Stimulated activated CD4-positive, alpha-beta T cell treated with anti-CD3 and anti-CD28 coated beads, Interleukin-12 subunit alpha, Interleukin-12 subunit beta, amount 100 ng/mL, for 48 hours (primary cell): ENCODE data around the gene TRDN.
"Not testable (repeated sequence)": the region's sequence is repeated elsewhere in the genome, so short reads cannot be mapped to it uniquely, and the experiment has no call there.

Experiments used
- DNase-seq, 3 donors: peaks; one replicate each; pipeline ENCODE4 v3.0.0-alpha.2; 2020; ENCODE audit warnings: low read depth in 2 of 3, low spot score in 1 of 3

The TRDN gene

DNA sequence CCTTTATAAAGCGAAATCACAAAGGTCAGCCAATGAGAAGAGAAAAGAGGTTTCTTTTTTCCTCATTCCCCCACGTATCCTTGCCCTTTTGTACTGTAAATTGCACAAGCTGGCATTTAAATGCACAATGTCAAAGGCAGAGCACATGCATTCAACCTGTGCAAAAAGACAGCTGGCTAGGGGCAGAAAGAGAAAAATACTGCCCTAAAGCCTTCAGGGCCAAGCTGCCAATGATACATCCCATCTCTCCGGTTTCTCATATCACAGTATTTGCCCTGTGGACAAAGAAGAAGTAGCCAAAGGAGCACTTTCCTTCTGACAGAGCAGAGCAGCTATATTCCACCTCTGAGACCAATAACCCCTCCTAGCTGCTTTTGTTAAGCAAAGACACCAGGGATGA lies 219.2 kb downstream of the TRDN start:
- no peak for DNase-seq

DNA sequence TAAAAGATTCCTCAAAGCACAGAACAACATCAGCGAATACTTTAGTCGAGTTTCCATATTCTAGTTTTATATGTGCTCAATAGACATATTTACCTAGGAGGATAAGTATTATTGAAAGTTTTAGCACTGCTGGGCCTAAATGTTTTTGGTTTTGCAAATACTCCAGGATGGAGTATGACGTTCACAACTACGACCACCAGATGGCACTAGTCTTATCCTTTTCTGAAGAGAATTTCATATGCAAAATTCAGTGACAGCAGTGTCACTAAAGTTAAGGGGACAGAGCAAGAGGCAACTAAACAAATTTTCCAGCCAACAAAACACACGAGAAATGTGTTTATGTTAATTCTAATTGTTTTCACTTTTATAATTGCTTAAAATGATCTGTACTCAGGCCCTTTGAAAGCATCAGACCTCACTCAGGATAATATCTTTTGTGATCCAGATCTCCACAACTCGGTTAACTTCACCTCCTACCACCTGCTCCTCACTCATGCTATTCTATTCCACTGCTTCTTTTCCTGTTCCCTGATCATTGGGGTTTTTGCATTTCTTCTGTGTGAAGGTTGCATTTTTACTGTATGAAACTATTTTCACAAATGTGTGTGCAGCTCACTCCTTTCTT lies 220.8 kb downstream of the TRDN start:
- DNase-seq, result peak in 2 of 3 donors; percentile 8 to 42

DNA sequence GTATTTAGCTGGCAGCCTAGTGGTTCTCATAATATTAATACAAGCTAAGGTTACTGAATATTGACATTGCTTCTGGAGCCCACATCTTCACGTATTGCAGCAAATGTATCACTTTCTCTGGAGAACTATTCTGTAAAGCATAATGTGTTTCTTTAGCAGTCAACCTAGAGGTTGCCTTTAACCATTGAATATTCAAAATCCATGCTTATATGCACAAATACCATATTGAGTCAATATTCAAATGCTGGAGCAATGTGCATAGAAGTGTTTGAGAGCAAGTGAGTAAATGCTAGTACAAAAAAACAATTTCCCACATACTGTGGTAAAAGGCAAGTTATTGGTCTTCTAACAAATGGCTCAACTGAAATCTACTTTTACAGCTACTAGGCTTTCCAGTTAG lies 231.8 kb downstream of the TRDN start:
- DNase-seq, result no peak

DNA sequence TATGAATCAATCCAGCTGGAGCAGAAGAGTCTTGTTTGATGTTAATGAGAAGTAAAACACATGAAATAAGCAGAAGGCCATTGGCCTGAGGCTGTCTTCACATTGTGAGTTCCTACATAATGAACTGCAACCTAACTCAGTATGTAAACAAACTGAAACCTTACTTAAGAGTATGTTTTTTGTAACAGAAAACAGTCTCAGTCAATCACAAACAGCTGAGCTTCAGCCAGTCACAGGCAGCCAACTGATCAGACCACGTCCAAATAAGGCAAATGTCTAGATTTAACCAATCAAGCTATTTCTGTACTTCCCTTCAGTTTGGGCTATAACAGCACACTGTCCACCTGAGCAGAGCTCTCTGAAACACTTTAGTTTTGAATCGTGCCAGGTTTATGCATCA lies 234.7 kb downstream of the TRDN start:
- DNase-seq, result no peak

DNA sequence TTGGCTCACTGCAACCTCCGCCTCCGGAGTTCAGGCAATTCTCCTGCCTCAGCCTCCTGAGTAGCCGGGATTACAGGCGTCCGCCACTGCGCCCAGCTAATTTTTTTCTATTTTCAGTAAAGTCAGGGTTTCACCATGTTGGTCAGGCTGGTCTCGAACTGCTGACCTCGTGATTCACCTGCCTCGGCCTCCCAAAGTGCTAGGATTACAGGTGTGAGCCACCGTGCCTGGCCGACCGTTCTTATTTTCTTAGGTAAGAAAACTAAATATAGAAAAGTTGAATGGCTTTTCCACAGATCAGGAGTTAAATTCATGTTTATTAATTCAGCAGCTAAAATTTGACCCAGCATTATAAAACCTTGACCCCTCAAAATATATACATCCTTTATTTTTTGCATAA lies 238.7 kb downstream of the TRDN start:
- DNase-seq, result no peak

DNA sequence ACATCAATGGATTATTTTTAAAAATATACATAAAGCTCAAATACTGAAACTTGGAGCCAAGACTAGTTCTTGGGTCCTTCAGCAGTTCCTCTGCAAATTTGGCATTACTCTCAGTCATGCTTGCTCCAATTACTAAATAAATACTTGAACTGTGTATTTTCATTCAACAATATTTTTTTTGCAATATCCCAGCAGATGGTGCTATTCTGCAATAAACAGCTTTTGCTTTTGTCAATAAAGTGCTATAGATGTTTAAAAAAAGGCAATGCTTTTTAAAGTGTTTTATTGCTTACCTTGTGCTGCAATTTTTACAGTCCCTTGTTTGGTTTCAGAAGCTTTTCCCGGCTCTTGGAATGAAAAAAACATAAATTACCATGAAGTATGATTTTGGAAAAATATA lies 243.4 kb downstream of the TRDN start:
- no peak for DNase-seq

DNA sequence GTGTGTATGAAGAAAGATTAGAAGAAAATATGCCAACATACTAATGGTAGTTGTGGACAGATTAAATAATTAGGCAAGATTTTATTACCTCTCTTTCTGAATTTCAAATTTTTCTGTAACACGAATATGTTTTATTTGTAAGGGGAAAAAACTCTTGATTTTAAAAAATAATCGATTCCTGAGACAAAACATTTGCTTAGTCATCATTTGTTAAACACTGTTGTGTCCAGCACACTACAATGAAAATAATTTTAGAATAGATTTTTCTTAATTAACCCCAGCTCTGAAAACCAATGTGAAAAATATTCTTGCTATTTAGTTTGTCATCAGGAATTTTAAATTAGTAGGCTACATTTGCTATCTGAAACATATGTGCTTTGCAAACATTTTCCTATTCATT lies 253.0 kb downstream of the TRDN start:
- no peak for DNase-seq

DNA sequence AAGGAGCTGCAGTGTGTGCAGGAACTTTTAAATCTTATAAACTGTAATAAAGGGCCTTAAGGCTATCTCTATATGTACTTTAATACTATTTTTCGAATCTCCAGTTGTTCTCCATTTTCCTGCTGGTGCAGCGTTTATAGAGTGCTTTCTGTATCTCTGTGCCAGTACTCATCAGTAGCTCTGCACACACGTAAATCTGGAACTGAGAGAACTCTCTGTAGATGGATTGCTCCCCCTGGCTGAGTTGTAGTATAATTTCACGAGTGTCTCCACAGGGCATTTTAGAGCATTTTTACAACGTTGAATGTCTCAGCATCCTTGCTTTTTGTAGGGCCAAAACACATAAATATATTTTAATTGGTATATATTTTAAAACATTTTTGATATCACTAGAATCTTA lies 256.5 kb downstream of the TRDN start:
- no peak for DNase-seq

DNA sequence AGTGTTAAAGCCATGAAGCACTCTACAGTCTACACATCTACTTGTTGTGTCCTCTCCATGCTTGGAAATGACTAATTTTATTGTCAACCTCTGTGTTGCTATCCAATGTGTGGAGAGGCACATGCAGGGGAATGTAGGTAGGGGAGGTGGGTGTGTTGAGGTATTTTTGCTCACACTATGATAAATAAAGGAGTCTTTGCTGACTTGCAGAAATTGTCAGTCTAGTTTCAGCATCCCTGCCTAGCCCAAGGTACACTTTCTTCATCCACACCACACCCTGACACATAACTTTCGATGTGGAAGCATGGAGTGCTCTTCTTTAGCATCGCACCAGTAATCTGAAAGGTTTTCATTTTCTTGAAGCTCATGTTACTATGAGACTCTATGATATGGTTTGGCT lies 264.0 kb downstream of the TRDN start:
- DNase-seq, result no peak

DNA sequence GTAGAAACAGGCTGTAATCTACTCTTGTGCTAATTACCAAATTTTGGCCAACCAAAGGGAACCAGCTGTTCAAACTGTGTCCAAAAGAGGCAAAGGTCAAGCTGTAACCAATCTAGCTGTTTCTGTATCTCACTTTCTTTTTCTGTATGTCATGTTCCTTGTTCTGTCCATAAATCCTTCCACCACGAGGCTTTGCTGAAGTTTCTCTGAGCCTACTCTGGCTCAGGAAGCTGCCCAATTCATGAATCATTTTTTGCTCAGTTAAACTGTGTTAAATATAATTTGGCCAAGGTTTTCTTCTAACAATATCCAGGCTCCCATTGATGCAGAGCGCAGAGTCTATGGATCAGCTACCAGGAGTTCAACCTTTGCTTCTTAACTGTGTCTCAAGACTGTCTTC lies 272.8 kb downstream of the TRDN start:
- DNase-seq, result no peak

DNA sequence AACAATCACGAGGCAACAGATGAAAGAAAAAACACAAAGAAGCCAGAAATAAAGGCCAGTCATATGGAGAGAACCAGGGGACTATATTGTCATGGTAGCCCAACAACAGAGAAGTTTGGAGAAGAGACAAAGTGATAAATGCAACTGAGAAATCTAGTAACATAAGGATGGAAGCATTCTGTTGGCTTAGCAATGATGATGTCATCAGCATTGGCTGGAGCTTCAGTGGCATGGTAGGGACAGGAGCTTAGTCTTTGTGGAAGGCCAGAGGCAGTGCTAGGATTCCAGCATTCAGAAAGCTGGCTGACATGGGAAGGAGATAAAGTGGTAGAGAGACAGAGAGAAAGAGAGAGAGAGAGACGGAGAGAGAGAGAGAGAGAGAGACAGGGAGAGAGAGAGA lies 276.4 kb downstream of the TRDN start:
- no peak for DNase-seq

DNA sequence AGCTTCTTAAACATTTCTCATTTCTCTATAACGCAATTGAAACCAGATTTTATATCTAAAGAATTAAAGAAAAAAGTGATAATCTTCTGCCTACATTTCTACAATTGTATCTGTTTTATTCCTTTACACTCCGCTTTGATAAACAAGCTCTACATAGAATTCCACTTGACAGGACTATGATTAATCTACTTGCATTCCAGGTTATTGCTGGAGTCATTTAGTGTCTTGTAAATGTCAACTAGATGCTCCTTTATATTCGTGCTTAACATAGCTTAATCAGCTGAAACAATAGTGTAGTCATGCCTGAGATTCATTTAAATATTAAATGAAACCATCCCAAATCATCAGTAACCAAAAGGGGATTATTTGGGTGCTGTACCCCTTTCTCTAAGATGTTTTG lies 284.0 kb downstream of the TRDN start:
- no peak for DNase-seq

DNA sequence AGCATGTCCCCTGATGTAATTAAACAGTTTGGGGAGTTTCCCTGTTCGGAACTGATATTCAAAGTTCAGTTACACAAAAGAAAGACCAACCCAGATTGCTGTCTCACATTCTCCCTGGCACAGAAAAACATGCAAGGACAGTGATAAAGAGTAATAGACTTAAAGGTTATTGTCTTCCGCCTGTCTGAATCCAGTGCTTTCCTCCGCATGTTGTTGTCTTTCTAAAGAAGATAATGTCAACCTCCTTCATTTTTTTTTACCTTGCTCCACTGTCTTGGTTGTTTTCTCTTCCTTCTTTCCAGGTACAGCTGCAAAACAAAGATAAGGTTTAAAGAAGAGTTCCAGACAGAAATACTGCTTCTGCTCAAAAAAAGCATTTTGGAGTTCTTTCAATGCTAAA lies 284.5 kb downstream of the TRDN start:
- DNase-seq, result no peak

DNA sequence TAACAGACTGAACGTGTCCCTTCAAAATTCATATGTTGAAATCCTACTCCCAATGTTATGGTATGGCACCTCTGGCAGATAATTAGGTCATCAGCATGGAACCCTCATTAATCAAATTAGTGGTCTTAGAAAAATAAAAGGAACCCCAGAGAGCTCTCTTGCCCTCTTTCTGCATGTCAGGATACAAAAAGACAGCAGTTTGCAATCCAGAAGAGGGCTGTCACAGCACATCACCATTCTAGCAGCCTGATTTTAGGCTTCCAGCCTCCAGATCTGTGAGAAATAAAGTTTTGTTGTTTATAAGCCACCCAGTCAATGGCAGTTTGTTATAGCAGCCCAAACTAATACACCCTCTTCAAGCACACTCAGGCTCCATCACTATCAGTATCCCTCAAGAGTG lies 292.9 kb downstream of the TRDN start:
- no peak for DNase-seq

DNA sequence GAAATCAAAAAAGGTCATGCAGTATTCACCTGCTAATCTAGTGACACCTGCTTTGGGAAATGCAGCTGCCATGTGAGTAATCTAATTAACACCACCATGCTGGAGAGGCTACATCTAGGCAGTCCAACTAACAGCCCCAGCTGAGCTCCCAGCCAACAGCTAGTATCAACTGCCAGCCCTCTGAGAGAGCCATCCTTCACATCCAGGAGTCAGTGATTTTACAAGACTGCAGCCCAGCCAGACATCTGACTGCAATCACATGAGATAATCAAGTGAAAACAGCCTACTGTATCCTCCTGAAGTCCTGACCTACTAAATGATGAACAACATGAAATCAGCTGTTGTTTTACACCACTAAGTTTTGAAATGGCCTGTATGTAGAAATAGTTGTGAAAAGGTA lies 298.4 kb downstream of the TRDN start:
- DNase-seq, result no peak

DNA sequence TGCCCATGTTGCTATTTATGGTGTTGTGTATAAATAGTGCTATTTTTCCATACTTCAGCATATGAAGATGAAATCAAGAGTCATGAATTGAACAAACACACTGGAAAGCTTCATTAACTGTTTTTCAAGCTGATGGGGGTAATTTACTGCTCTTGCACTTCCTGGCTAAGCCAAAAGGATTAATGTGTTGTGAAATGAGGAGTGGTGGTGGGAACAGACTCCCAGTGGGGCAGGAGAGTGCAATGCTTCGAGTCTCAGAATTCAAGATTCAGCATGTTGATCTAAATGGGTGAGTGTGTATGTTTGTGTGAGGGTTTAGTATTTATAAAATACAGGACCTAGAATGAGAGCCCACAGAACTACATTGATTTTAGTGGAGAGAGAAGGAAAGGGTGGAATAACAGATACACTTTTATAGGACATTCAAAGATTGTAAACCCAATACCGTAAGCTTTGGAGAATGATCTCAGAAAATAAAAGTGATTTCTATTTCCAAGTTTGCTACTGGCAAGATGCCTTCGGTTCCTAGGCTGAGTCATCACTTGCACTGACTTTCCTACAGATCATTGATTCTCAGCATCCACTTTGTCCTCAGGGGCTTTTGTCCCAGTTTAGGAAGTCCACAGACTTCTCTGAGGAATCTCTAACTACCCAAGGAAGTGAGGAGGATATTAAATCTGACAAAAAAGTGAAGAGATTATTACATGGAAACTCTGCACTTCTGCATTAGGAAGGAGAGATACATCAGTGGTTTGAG lies 303.6 kb downstream of the TRDN start:
- no peak for DNase-seq

DNA sequence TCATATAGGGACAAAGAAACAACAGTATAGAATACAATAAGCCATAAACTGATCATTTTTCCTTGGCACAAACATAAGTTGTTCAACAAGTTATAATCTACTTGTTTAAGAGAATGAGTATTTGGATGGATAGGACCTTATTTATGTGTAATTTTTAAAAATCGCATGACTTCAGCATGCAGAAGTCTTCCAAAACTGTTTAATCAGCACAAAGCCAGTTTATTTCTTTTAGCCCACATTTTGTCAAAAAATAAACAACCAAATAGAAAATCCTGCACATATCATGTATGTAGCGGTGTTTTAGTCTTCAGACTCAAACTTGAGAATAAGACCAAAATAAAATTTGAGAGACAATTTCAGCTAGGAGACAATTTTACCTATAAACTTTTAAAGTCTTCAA lies 304.7 kb downstream of the TRDN start:
- no peak for DNase-seq

DNA sequence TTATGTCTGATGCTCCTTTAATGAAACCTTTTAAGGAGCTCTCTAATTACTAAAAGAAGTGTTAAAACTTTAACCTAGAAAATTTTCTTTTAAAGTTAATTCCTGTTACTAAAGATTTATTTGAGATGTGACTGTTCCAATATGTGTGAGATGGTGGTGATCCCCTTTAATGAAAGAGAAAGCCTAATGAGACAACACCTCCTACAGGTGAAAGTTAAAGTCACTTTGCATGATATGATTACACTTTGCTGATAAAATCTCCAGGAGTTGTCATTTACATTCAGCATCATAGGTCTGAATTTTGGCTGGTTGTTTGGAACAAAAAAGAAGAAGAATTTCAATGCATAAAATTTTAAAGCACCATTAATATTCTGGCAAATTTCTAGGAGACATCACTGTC lies 307.4 kb downstream of the TRDN start:
- DNase-seq, result no peak

DNA sequence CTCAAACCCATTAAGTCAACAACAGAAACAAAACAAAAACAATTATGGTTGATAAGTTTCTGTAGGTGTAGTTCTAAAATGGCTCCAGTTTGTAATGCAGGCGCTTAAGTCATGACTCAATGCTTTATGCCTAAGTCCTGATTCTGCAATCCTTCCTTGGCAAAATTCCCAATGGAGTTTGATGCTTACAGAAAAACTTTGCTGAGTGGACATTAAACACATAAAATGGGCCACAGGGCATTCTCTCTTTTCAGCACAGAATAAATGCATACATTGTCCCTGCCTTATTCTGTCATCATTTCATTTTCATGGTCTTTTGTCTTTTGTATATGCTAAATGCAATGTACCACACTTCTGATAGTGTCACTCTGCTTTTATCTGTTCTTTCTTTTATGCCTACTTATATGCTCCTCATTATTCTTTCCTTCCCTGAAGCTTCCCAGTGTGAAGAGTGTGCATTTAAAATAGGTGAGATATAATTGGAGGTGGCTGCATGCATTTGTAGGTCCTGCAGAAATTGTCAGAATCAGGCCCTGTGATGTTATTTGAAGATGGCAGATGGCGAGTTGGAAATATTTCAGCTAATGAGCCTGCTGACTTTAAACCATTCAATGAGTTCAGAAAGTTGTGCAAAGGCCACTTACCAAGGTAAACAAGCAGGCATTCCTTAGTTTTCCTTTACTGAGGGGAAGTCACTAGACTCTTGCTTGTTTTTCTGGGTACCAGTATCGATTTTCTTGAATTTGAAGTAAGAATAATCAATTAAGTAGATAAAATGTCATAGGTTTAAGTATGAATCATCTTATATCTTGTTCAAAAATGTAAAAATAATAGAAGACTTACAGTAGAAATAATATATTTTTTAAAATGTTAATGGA lies 313.1 kb downstream of the TRDN start:
- DNase-seq, result no peak

DNA sequence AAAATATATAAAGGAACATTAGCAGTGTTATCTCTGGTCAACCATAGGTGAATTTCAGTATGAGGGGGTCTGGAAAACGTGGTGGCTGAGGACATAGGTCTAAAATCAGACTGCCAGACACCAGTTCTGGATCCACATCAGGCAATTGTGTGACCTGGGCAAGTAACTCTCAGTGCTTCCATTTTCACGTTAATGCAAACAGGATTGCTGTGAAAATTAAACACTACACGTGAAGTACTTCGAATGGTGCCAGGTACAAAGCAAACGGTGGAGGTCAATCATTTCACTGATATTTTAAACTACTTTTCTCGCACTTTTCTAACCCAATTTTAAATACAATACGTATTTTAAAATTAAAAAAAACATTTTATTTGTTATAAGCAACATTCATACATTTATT lies 315.7 kb downstream of the TRDN start:
- DNase-seq, result no peak

DNA sequence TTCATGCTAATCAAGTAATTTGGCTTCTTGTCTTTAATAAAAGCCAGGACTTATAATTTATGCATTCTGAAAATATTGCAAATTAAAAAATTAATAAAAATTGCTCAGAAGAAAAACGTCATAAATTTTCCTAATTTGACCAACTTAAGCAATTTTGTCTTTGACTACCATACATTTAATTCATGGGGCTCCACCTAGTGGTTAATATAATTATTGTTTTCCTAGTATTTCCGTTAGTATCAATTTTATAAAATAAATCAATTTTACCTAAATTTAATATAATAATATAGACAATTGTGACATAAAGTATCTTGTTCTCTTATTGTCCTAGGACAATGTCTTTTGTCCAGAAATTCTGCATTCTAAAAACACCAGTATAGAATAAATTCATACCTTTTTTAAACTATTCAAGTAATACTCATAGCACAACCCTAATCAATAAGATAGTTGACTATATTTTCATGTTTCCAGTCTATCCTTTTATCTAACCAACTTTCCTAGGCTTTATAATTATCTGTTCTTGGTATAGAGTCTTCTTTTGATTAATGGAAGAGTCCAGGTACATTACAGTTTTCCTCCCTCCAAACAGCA lies 319.9 kb downstream of the TRDN start:
- DNase-seq, result no peak

DNA sequence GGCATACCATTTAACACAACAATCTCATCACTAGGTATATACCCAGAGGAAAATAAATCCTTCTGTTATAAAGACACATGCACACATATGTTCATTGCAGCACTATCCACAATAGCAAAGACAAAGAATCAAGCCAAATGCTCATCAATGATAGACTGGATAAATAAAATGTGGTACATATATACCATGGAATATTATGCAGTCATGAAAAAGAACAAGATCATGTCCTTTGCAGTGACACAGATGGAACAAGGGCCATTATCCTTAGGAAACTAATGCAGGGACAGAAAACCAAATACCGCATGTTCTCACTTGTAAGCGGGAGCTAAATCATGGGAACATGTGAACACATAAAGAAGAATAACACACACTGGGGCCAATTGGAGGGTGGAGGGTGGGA lies 322.3 kb downstream of the TRDN start:
- DNase-seq, result not testable (repeated sequence)
